NOMO-1 treated with DMSO at 0.1 percent for 48 hours (cell line): ENCODE results near the gene PPP1R9B.
A peak's percentile ranks its signal among the peaks of the same experiment; 100 is the strongest.

ENCODE experiments used
- DNase-seq: peaks from one replicate; lab custom pipeline; 2025; ENCODE audit not compliant: unreplicated experiment; lab: John Stamatoyannopoulos, UW

The PPP1R9B gene

GRCh38 chr17:50150354-50151040, at the start of gene PPP1R9B:
Gene PPP1R9B, minus strand, starts transcription at chr17:50150677. Its CDS starts 164 bp downstream, at chr17:50150513.
- no peak for DNase-seq

- peak; percentile 69 for DNase-seq
Measured at GRCh38 chr17:50199803-50200456, 49.5 kb upstream of the PPP1R9B start.

DNA sequence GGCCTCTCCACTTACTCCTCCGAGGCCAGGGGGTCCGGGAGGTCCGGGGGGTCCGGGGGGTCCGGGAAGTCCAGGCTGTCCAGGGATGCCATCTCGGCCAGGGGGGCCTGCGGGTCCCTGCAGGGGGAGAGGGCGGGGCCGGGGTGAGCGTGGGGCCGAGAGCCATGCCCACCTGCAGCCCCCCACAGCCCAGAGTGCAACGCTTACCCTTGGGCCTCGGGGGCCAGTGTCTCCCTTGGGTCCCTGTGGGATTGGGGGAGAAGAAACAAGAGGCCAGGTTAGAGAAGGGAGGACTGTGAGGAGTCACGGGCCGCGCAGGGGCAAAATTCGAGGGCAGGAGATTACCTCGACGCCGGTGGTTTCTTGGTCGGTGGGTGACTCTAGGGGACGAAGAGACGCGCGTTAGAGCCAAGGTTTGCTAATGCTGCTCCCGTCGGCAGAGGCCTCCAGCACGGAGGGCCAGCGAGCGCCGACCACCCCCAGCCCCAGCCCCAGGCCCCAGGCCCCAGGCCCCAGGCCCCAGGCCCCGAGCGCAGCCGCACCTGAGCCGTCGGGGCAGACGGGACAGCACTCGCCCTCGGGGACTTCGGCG, 48.8 kb upstream of the PPP1R9B start:
- DNase-seq = no peak

- peak; percentile 64 for DNase-seq
Measured at GRCh38 chr17:50198026-50198669, 47.7 kb upstream of the PPP1R9B start.

- no peak for DNase-seq
Measured at GRCh38 chr17:50196826-50197225, 46.3 kb upstream of the PPP1R9B start.

DNA sequence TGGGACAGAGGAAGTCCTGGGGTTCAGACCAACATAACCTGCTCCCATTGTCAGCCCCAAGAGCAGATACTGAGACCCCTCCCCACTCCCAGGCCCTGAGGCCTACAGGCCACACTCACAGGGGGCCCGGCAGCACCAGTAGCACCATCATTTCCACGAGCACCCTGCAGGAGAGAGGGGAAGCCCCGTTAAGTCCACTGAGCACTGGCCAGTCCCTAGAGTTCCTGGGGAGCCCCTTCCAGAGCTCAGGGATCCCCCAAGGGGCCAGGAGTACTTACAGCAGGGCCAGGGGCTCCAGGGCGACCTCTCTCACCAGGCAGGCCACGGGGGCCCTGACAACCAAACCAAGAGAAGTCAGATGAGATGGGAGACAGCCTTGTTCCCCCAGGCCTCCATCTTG, 45.6 kb upstream of the PPP1R9B start:
- no peak for DNase-seq

DNA sequence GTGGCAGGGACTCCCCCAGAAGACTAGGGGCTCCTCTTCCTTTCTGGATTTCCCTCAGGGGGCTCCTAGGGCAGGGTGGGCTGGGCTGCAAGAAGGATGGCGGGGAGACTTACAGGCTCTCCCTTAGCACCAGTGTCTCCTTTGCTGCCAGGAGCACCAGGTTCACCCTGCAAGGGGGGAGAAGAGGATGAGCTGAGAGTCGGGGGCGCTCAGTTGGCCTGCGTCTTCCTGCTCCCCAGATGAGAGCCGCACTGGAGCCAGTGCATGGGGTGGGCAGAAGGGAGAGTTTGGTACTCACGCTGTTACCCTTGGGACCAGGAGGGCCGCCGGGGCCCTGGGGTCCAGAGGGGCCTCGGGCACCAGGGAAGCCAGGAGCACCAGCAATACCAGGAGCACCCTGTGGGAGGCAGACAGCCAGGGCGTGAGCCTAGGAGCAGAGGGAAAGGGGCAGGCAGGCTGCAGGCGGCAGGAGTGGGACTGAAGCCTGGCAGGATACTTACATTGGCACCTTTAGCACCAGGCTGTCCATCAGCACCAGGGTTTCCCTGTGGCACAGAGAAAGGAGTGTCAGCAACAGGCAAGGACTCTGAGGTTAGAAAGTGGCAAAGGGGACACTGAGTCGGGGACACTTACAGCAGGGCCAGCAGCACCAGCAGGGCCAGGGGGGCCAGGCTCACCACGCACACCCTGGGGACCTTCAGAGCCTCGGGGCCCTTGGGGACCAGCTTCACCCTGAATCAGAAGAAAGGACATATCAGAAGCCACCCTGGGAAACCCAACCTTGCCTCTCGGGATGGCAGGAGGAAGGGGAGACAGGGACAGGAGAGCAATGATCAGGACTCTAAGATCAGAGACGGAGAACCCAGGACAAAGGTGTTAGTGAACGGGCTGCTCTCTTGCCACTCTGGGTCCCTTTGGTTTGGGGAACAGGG, 44.7 kb upstream of the PPP1R9B start:
- DNase-seq = no peak

- no peak for DNase-seq
Measured at GRCh38 chr17:50194140-50194933, 43.9 kb upstream of the PPP1R9B start.

GRCh38 chr17:50192618-50193291, 42.3 kb upstream of the PPP1R9B start:
- no peak for DNase-seq

DNA sequence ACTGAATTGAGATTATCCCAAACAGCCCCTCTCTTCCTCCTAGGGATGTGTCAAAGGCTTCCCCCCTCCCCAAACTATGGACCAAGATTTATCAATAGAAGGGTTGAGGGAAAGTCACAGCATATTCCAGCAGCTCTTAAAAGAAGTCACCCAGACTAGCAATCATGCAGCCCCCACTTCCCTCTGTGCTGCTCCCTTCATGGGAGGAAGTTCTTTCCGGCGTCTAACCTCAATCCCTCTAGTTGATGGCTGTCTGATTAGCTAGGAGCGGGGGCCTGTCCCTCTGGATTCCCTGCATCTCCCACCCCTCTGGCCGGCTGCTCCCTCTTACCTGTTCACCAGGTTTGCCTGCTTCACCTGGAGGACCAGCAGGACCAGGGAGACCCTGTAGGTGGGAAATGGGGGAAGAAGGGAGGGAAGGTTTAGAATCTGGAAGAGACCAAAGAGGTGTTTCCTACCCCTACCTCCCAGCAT, 41.7 kb upstream of the PPP1R9B start:
- DNase-seq = no peak

DNA sequence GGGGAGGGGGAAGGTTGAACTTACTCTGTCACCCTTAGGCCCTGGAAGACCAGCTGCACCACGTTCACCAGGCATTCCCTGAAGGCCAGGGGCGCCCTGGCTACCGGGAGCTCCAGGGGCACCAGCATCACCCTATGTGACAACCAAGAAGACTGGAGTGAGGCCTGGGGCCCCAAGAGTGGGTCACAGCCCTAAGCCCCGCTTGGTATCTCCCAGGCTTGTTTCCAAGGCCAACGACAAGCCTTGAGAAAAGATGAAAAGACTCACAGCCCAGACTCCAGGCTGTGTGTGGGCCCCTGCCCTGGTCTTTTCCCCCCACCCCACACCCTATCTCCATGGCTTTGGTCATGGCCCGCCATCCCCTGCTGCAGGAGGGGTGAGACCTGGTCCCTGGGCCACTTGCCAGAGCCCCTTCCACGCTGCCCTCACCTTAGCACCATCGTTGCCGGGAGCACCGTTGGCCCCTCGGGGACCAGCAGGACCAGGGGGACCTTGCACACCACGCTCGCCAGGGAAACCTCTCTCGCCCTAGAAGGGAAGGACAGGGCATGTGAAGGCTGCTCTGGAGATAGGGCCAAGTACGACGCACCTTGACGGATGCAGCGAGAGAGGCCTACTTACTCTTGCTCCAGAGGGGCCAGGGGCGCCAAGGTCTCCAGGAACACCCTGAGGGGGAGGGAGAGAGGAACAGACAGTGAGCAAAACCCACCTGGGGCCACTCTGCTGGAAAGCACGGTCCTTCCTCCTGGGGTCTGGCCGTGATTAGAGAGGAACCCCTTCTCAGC, 41.1 kb upstream of the PPP1R9B start:
- no peak for DNase-seq

DNA sequence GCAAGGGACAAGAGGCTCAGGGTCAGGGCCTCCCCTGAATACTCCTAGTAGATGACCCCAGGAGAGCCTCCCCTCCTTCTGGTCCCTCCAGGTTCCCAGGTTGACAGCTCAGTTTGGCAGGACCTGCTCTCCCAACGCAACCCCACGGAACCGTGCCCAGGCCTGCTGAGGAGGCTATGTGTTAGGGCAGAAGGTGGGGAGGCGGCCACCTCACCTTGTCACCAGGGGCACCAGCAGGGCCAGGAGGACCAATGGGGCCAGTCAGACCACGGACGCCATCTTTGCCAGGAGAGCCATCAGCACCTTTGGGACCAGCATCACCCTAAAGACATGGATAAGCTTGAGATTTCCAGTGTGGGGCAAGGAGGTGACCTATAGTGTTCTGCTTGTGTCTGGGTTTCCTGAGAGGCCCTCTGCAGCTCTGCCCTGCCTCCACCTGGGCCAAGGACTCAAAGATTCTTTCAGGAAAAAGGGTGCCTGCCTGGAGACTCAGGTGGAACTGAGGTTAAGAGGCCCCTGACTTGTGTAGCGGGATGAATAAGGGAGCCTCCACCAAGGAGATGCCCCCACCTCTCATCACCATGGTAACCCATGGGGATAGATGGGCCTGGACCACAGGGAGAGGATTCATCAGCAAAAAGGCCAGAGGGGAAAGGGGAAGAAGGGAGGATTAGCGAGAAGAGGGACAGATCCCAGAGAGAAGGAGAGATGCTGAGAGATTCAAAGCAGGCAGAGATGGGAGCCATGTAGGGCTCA, 40.3 kb upstream of the PPP1R9B start:
- no peak for DNase-seq

DNA sequence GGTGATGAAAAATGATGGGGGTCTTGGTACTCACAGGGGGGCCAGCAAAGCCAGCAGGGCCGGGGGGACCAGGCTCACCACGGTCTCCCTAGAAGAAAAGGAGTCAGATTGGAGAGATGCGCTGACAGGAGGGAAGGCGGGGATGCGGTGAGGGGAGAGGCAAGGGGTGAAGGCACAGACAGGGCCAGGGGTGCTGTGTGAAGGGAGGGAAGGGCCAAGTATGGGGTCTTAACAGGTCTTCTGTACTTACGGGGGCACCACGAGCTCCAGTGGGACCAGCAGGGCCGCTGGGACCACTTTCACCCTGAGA, 39.8 kb upstream of the PPP1R9B start:
- no peak for DNase-seq

GRCh38 chr17:50189550-50190292, 39.2 kb upstream of the PPP1R9B start:
- DNase-seq = no peak

DNA sequence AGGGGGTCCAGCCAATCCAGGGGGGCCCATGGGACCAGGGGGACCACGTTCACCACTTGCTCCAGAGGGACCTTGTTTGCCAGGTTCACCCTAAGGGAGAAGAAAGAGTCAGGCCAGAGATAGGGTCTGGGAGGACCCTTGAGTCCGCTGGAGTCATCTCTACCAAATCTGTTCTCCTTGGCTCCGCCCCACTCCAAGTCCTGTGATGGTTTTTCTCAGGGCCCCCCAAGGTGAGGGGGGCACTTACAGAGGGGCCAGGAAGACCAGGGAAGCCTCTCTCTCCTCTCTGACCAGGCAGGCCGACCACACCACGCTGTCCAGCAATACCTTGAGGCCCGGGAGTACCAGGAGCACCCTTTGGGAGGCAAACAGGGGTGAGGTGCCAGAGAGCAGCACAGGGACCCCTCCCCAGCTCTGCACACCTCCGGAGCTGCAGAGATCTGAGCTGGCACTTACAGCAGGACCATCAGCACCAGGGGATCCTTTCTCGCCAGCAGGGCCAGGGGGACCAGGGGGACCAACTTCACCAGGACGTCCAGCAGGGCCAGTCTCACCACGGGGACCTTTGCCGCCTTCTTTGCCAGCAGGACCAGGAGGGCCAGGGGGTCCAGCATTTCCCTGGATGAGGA, 38.6 kb upstream of the PPP1R9B start:
- no peak for DNase-seq

DNA sequence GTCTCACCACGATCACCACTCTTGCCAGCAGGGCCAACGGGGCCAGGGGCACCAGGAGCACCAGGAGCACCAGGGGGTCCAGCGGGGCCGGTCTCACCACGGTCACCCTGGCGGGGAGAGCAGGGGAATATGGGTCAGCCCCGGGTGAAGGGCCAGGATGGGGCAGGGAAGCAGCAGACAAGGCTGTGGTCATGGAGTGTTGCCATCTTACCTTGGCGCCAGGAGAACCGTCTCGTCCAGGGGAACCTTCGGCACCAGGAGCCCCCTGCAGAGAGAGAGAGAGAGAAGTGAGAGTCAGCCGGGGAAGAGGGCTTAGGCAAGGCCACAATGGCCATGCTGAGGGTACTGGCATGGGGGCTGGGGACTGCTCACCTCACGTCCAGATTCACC, 38.0 kb upstream of the PPP1R9B start:
- DNase-seq = no peak
